Hematopoietic multipotent progenitor cell treated with erythropoietin and hydrocortisone succinate and interleukin-3 and kit ligand, for 15 days (in vitro differentiated cells): ENCODE results near the gene NSD2.
"Not testable (repeated sequence)": the region's sequence is repeated elsewhere in the genome, so short reads cannot be mapped to it uniquely, and the experiment has no call there.

Source experiments
- DNase-seq: peaks from one replicate; pipeline ENCODE4 v3.0.0-alpha.2; 2015; ENCODE audit warnings: low spot score

NSD2 gene

DNA sequence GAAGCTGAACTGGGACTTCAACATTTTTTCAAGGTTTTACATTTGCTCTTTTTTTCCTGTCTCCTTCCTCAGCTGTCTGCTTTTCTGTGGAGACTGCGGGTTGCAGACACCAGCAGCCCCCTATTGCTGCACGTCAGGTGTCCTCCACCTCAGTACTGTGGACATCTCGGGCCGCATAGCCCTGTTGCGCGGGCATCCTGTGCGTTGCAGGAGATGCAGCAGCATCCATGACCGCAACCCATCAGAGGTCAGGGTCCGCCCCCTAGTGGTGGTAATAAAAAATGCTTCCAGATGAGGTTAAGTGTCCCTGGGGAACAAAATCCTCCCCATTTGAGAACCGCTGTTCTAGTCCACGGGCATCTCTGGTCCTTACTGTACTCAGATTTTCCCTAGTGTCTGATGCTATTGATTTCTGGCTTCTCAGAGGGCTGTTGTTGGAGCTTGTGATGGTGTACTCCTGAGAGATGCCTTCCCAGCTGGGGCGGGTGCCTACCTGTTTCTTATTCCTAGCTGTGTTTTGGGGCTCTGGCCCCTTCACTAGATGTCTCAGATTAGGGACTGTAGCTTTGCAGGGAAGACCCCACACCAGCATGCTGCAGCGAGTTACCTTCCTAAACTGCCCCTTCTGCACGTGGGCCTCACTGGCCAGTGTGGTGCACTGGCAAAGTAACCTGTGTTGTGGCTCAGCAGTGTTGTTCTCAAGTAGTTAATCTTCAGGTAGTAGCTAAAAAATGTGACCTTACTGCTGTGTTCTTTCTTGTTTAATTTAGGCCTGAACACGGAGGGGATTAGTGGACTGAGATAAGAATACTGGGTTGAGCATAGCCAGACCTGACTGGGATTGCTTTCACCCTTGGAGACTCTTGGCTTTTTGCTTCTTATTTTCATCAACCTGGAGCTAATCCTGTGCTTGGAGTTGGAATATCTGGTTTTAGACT lies 28.2 kb downstream of the NSD2 start:
- DNase-seq = peak; percentile 83

GRCh38 chr4:1900087-1900433 lies 28.9 kb downstream of the NSD2 start:
- no peak for DNase-seq

- no peak for DNase-seq
These were observed 29.4 kb downstream of the NSD2 start for GRCh38 chr4:1900624-1901023.

GRCh38 chr4:1901127-1901526 lies 29.9 kb downstream of the NSD2 start:
- DNase-seq = no peak

GRCh38 chr4:1902243-1902642 lies 31.1 kb downstream of the NSD2 start:
- no peak for DNase-seq

DNA sequence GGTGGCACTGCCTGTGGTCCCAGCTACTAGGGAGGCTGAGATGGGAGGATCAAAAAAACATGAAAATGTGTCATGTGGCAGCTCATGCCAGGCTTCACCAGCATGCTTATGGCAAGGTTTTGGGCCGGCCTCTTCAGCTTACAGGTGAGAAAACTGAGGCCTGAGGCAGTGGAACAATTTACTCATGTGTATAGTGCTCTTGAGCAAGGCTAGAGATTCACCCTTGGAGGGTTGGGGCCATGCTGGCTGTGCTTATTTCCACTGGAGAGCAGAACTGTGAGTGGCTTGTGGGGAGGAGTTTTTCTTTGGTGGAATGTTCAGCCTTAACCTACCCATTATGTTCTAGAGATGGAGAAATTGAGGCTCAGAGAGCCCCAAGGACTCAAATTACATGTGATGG lies 31.8 kb downstream of the NSD2 start:
- no peak for DNase-seq

GRCh38 chr4:1904042-1904441 lies 32.8 kb downstream of the NSD2 start:
- DNase-seq = no peak

GRCh38 chr4:1907848-1908525 lies 36.8 kb downstream of the NSD2 start:
- no peak for DNase-seq

- DNase-seq = not testable (repeated sequence)
These were observed 38.5 kb downstream of the NSD2 start for GRCh38 chr4:1909696-1910095.

DNA sequence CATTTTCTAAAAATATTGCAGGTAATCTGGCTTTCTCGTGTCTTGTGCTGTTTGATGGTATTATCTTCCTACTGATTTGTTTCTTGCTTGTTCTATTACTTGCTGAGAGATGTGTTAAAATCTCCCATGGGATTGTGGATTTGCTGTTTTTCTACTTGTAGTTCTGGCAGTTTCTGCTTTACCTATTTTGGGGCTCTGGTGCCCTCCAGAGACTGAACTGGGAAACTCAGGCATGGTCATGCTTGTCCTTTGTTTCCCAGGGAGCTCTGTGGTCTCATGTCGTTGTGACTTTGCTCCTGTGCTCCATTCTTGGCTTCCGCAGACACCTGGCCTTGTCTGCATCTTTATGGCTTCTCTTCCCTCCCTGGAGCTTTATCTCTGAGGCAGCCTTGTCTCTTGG lies 39.5 kb downstream of the NSD2 start:
- peak; percentile 21 for DNase-seq

GRCh38 chr4:1911316-1911715 lies 40.1 kb downstream of the NSD2 start:
- not testable (repeated sequence) for DNase-seq

DNA sequence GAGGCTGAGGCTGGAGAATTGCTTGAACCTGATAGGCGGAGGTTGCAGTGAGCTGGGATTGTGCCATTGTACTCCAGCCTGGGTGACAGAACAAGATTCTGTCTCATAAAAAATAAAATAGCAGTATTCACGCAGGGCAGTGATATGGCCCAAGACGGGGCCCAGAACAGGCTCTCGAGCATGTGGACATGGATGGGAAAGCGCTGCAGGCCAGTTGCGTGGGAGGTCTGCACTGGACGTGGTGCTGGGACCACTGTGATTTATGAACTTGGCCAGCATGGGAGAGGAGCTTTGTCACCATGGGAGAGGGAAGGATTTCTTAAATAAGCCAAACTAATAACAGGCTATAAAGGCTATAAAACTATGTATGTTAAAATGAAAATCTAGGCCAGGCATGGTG lies 51.6 kb downstream of the NSD2 start:
- DNase-seq = no peak

- no peak for DNase-seq
These were observed 56.5 kb downstream of the NSD2 start for GRCh38 chr4:1927675-1928074.

- DNase-seq = no peak
These were observed 57.4 kb downstream of the NSD2 start for GRCh38 chr4:1928356-1929239.

- no peak for DNase-seq
These were observed 61.5 kb downstream of the NSD2 start for GRCh38 chr4:1932736-1933135.

- no peak for DNase-seq
These were observed 62.5 kb downstream of the NSD2 start for GRCh38 chr4:1933700-1934099.

DNA sequence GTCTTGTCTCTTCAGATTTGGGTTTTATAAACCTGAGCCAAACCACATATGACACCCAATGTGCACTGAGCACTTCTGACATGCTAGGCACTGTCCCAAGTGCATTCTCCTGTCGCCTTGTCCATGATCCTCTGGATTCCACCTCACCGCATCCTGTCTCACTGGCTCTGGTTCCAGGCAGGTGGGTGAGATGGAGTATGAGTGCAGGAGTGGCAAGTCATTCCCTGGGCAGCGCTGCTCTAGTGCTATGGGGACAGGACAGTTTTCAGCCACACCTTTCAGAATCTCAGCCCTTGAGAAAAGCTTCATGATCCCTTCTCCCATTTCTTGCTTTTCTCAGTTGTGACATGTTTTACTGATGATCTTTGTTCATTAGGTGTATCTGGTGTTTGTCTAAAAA lies 66.4 kb downstream of the NSD2 start:
- DNase-seq = no peak

GRCh38 chr4:1938027-1938426 lies 66.8 kb downstream of the NSD2 start:
- DNase-seq = no peak

GRCh38 chr4:1939664-1940509 lies 68.7 kb downstream of the NSD2 start:
- DNase-seq = no peak

GRCh38 chr4:1940566-1940965 lies 69.4 kb downstream of the NSD2 start:
- no peak for DNase-seq

- no peak for DNase-seq
These were observed 72.7 kb downstream of the NSD2 start for GRCh38 chr4:1943928-1944327.
